Vagina (tissue), 2 donors: Measurements from ENCODE around the gene TENM4.

ENCODE experiments used
- CTCF ChIP-seq, 3 experiments: fragments of 450-650 bp in 2 of 3; fragments of 200-600 bp in 1 of 3; sonication (generic) in 1 of 3; IDR thresholded peaks; one replicate each; pipeline ENCODE4 v1.5.1; 2017 to 2019; ENCODE audit warnings: antibody characterized with exemption in 3 of 3, mild to moderate bottlenecking in 2 of 3, moderate library complexity in 2 of 3
- POLR2AphosphoS5 ChIP-seq, 2 donors: sonication (generic); formaldehyde crosslinking; IDR thresholded peaks; one replicate each; pipeline ENCODE4 v1.9.0; 2017; ENCODE audit warnings: antibody characterized with exemption in 2 of 2, mild to moderate bottlenecking in 2 of 2, low read depth in 1 of 2; ENCODE audit not compliant: insufficient read depth in 1 of 2

- TF ChIP-seq CTCF (IDR thresholded peaks at IDR 0.05) (no peak), POLR2AphosphoS5 (IDR thresholded peaks at IDR 0.05; ENCODE audit: insufficient read depth in 1 of 2, low read depth in 1 of 2) (no peak)
Observed at GRCh38 chr11:78791254-78791653, 649.6 kb downstream of the TENM4 start.
